Keratinocyte (primary cell): ENCODE data around the gene KBTBD12. TPM values are rescaled to one million over a fixed set of nuclear protein-coding genes. Genes with fewer than 3 reads are reported as not detected.
A peak's percentile ranks its signal among the peaks of the same experiment; 100 is the strongest.

ENCODE experiments used
- DNase-seq: peaks from one replicate; pipeline ENCODE4 v3.0.0-alpha.2; 2011; ENCODE audit warnings: low read depth, missing footprints, low spot score
- FAIRE-seq: peaks from 2 replicates; lab custom pipeline; 2011; peaks lifted over from hg19 to GRCh38; lab: Jason Lieb, UNC
- H2AFZ ChIP-seq: 2 replicates; pipeline ENCODE4 v1.6.0; 2012; ENCODE audit warnings: low read length, control low read depth, inconsistent platforms; ENCODE audit not compliant: control insufficient read depth
- H3K27ac ChIP-seq: 2 replicates; pipeline ENCODE4 v1.5.1; 2011; ENCODE audit warnings: low read length; ENCODE audit not compliant: control insufficient read depth, insufficient read depth
- H3K27me3 ChIP-seq: 3 replicates; pipeline ENCODE4 v1.6.0; 2011; ENCODE audit warnings: low read length; ENCODE audit not compliant: control insufficient read depth, insufficient read depth; ENCODE audit errors: extremely low read depth
- H3K36me3 ChIP-seq, 2 experiments: 2 replicates in 1 of 2; 3 replicates in 1 of 2; pipeline ENCODE4 v1.5.1; 2011; ENCODE audit warnings: low read length in 2 of 2, mild to moderate bottlenecking in 1 of 2; ENCODE audit not compliant: control insufficient read depth in 2 of 2, insufficient read depth in 2 of 2; ENCODE audit errors: extremely low read depth in 1 of 2
- H3K4me1 ChIP-seq: 3 replicates; pipeline ENCODE4 v1.5.1; 2011; ENCODE audit warnings: low read length; ENCODE audit not compliant: control insufficient read depth, insufficient read depth; ENCODE audit errors: extremely low read depth
- H3K4me2 ChIP-seq: 3 replicates; pipeline ENCODE4 v1.6.0; 2011; ENCODE audit warnings: low read depth, low read length; ENCODE audit not compliant: control insufficient read depth, insufficient read depth; ENCODE audit errors: extremely low read depth
- H3K4me3 ChIP-seq, 3 experiments: fragments of 200-600 bp in 1 of 3; sonication (generic) in 1 of 3; 2 replicates in 2 of 3; 3 replicates in 1 of 3; pipeline ENCODE4 v1.5.1; 2011 to 2016; ENCODE audit warnings: low read length in 3 of 3, mild to moderate bottlenecking in 3 of 3, control low read depth in 2 of 3, inconsistent platforms in 1 of 3, low read depth in 1 of 3, mixed read lengths in 1 of 3, mixed run types in 1 of 3, moderate library complexity in 1 of 3; ENCODE audit not compliant: control insufficient read depth in 2 of 3, insufficient read depth in 2 of 3; ENCODE audit errors: extremely low read depth in 1 of 3
- H3K79me2 ChIP-seq: 2 replicates; pipeline ENCODE4 v1.6.0; 2012; ENCODE audit warnings: low read length; ENCODE audit not compliant: control insufficient read depth, insufficient read depth
- H3K9ac ChIP-seq: 3 replicates; pipeline ENCODE4 v1.6.0; 2011; ENCODE audit warnings: low read length; ENCODE audit not compliant: control insufficient read depth, insufficient read depth; ENCODE audit errors: extremely low read depth
- H3K9me1 ChIP-seq: 3 replicates; pipeline ENCODE4 v1.6.0; 2011; ENCODE audit warnings: low read length; ENCODE audit not compliant: control insufficient read depth, insufficient read depth; ENCODE audit errors: extremely low read depth
- H3K9me3 ChIP-seq: 2 replicates; pipeline ENCODE4 v1.5.1; 2012; ENCODE audit warnings: low read depth, low read length; ENCODE audit not compliant: control insufficient read depth
- H4K20me1 ChIP-seq: 3 replicates; pipeline ENCODE4 v1.6.0; 2011; ENCODE audit warnings: low read length; ENCODE audit not compliant: control insufficient read depth, insufficient read depth; ENCODE audit errors: extremely low read depth
- CTCF ChIP-seq, 3 experiments: IDR thresholded peaks in 1 of 3; conservative IDR thresholded peaks in 1 of 3; optimal IDR thresholded peaks in 1 of 3; 2 replicates in 2 of 3; 3 replicates in 1 of 3; pipeline versions ENCODE3 to v1.5.1; 2011; ENCODE audit warnings: low read length in 3 of 3, mild to moderate bottlenecking in 3 of 3, moderate library complexity in 2 of 3, control low read depth in 1 of 3, inconsistent platforms in 1 of 3; ENCODE audit not compliant: insufficient read depth in 2 of 3; ENCODE audit errors: extremely low read depth in 1 of 3
- EZH2 ChIP-seq: IDR thresholded peaks from one replicate; pipeline ENCODE4 v1.6.1; 2012; ENCODE audit warnings: inconsistent platforms, mild to moderate bottlenecking, low read length, moderate library complexity
- dilution Hi-C: fragments of 300-500 bp; cut with MboI; formaldehyde crosslinking; loops from one replicate; pipeline ENCODE4 v1.7.0; 2020; ENCODE audit warnings: low sequenced_read_pairs; ENCODE audit not compliant: extremely low pct_ligation_motif_present
- polyA plus RNA-seq, 5 experiments: library from polyadenylated mRNA; depleted of rRNA in 3 of 5; stranded (reverse) in 3 of 5; stranded (forward) in 1 of 5; unstranded in 1 of 5; fragments of >200 nt; gene quantifications; 1 replicate in 1 of 5; 2 replicates in 3 of 5; 3 replicates in 1 of 5; pipeline versions ENCODE4 v1.2.1 to v1.2.3, GENCODE V29; 2011 to 2012; ENCODE audit warnings: missing spikeins in 2 of 5, low read depth in 1 of 5, low replicate concordance in 1 of 5

Gene KBTBD12
- polyA plus RNA-seq, 1 donor (not counting 4 experiments of a cell fraction or from before 2014, with no cell fraction given) = not detected

- dilution Hi-C loops = no loop called here
- peaks cover 13% of the 10 kb centered on the region for H3K4me1 ChIP-seq
- no peaks in the 10 kb centered on the region for H3K36me3 ChIP-seq
- H3K9ac ChIP-seq = no peak overlapping the region
- H3K79me2 ChIP-seq = no peaks in the 10 kb centered on the region
- H3K27ac ChIP-seq = no peak overlapping the region
- no peaks in the 10 kb centered on the region for H3K27me3 ChIP-seq
- H3K9me3 ChIP-seq = no peaks in the 10 kb centered on the region
- no peak overlapping the region for H3K4me2 ChIP-seq
- no peak overlapping the region for H2AFZ ChIP-seq
- TF ChIP-seq EZH2 (no peak), CTCF (optimal IDR thresholded peaks at IDR 0.05 in 1 of 3, IDR thresholded peaks at IDR 0.05 in 1 of 3, conservative IDR thresholded peaks at IDR 0.05 in 1 of 3; ENCODE audit: extremely low read depth in 1 of 3, insufficient read depth in 2 of 3, low read length in 3 of 3) (peak; percentile 17 to 78 (median 26))
- H4K20me1 ChIP-seq = no peaks in the 10 kb centered on the region
- no peak overlapping the region for H3K4me3 ChIP-seq
- DNase-seq (no peak), FAIRE-seq (no peak)
- no peaks in the 10 kb centered on the region for H3K9me1 ChIP-seq
Observed at GRCh38 chr3:127959873-127960272, 44.8 kb downstream of the KBTBD12 start.

GRCh38 chr3:127960421-127960965 lies 45.5 kb downstream of the KBTBD12 start:
- no peak overlapping the region for H2AFZ ChIP-seq
- no peaks in the 10 kb centered on the region for H3K27me3 ChIP-seq
- TF ChIP-seq EZH2 (no peak), CTCF (optimal IDR thresholded peaks at IDR 0.05 in 1 of 3, IDR thresholded peaks at IDR 0.05 in 1 of 3, conservative IDR thresholded peaks at IDR 0.05 in 1 of 3; ENCODE audit: extremely low read depth in 1 of 3, insufficient read depth in 2 of 3, low read length in 3 of 3) (no peak)
- H3K9me3 ChIP-seq = no peaks in the 10 kb centered on the region
- FAIRE-seq (no peak), DNase-seq (no peak)
- H3K4me3 ChIP-seq = no peak overlapping the region
- no peak overlapping the region for H3K27ac ChIP-seq
- H3K36me3 ChIP-seq = no peaks in the 10 kb centered on the region
- H3K9ac ChIP-seq = no peak overlapping the region
- H3K4me1 ChIP-seq = peaks cover 13% of the 10 kb centered on the region
- no peaks in the 10 kb centered on the region for H3K9me1 ChIP-seq
- no peaks in the 10 kb centered on the region for H4K20me1 ChIP-seq
- H3K79me2 ChIP-seq = no peaks in the 10 kb centered on the region
- dilution Hi-C loops = no loop called here
- no peak overlapping the region for H3K4me2 ChIP-seq
